Panc1 (cell line): ENCODE results near the gene AIRE. TPM values are rescaled to one million over a fixed set of nuclear protein-coding genes. Genes with fewer than 3 reads are reported as not detected.

Experiments
- ATAC-seq: fragments of 200-7000 bp; cut with Tn5 transposase; 2 replicates; pipeline ENCODE4 v1.9.1; 2020; ENCODE audit warnings: mild to moderate bottlenecking, moderate library complexity
- BruUV-seq: library from RNA; stranded (reverse); fragments of 400-500 nt; replicated peaks from 2 replicates; lab custom pipeline; 2021; lab: Mats Ljungman, UMichigan
- CTCF ChIA-PET: fragments of 300-600 bp; sonication (Branson Sonifier 250); formaldehyde crosslinking; loops from one replicate; lab custom pipeline; 2022; ENCODE audit warnings: antibody characterized with exemption; lab: Charles Lee
- POLR2A ChIA-PET: fragments of 300-600 bp; sonication (Branson Sonifier 250); formaldehyde crosslinking; loops from one replicate; lab custom pipeline; 2022; ENCODE audit warnings: antibody characterized with exemption; lab: Charles Lee
- DNase-seq: peaks from one replicate; pipeline ENCODE4 v3.0.0-alpha.2; 2010; ENCODE audit warnings: low read depth, low spot score
- H3K27ac ChIP-seq: 2 replicates; pipeline ENCODE4 v1.5.1; 2011; ENCODE audit warnings: mild to moderate bottlenecking, low read length, inconsistent platforms
- H3K27me3 ChIP-seq: fragments of 200-500 bp; sonication (Bioruptor generic); 2 replicates; pipeline ENCODE4 v1.6.0; 2014; ENCODE audit warnings: low read length, inconsistent platforms; ENCODE audit not compliant: control insufficient read depth, insufficient read depth
- H3K36me3 ChIP-seq: fragments of 200-500 bp; sonication (Bioruptor generic); 2 replicates; pipeline ENCODE4 v1.5.1; 2014; ENCODE audit warnings: inconsistent platforms, mild to moderate bottlenecking, low read length, moderate library complexity; ENCODE audit not compliant: control insufficient read depth, insufficient read depth
- H3K4me1 ChIP-seq: 2 replicates; pipeline ENCODE4 v1.5.1; 2011; ENCODE audit warnings: inconsistent platforms, mild to moderate bottlenecking, low read length, moderate library complexity; ENCODE audit not compliant: control insufficient read depth, insufficient read depth
- H3K4me3 ChIP-seq, 2 experiments: 2 replicates each; pipeline ENCODE4 v1.5.1; 2011 to 2012; ENCODE audit warnings: low read depth in 2 of 2, low read length in 2 of 2, mild to moderate bottlenecking in 2 of 2, inconsistent platforms in 1 of 2, moderate library complexity in 1 of 2
- H3K9me3 ChIP-seq: fragments of 200-500 bp; sonication (Bioruptor generic); 2 replicates; pipeline ENCODE4 v1.5.1; 2014; ENCODE audit warnings: low read depth, mild to moderate bottlenecking, inconsistent platforms, low read length, moderate library complexity; ENCODE audit not compliant: control insufficient read depth, insufficient read depth
- CTCF ChIP-seq: fragments of 450-650 bp; IDR thresholded peaks from 2 replicates; pipeline ENCODE4 v1.5.1; 2017; ENCODE audit warnings: mild to moderate bottlenecking
- POLR2AphosphoS5 ChIP-seq: IDR thresholded peaks from 2 replicates; pipeline ENCODE4 v1.6.1; 2012; ENCODE audit warnings: mild to moderate bottlenecking, low read depth, low read length, moderate library complexity
- REST ChIP-seq, 2 experiments: IDR thresholded peaks; 2 replicates each; pipeline ENCODE4 v1.6.1; 2011 to 2012; ENCODE audit warnings: low read depth in 2 of 2, control low read depth in 1 of 2, low read length in 1 of 2, mild to moderate bottlenecking in 1 of 2, moderate library complexity in 1 of 2; ENCODE audit not compliant: insufficient read depth in 1 of 2
- SIN3A ChIP-seq: IDR thresholded peaks from 2 replicates; pipeline ENCODE4 v1.6.1; 2012; ENCODE audit warnings: low read depth, mild to moderate bottlenecking, low read length, moderate library complexity, borderline replicate concordance; ENCODE audit not compliant: insufficient read depth
- TCF7L2 ChIP-seq: IDR thresholded peaks from 2 replicates; pipeline ENCODE4 v1.6.1; 2011; ENCODE audit warnings: mild to moderate bottlenecking, low read depth, low read length, inconsistent platforms
- in situ Hi-C: cut with HindIII; loops from 2 replicates; pipeline ENCODE4 v1.10.0; 2016; ENCODE audit warnings: low sequenced_read_pairs, low pct_unique_long_range_greater_than_20kb
- intact Hi-C: fragments of 100-400 bp; cut with micrococcal nuclease; formaldehyde crosslinking; loops from one replicate; pipeline ENCODE4 v1.10.0; 2022; ENCODE audit not compliant: unreplicated experiment
- total RNA-seq: library from RNA; stranded (reverse); gene quantifications from one replicate; pipeline ENCODE4 v1.2.1, GENCODE V29; 2021; ENCODE audit not compliant: unreplicated experiment

AIRE gene
- total RNA-seq, 1 experiment from 2014 or later = not detected

DNA sequence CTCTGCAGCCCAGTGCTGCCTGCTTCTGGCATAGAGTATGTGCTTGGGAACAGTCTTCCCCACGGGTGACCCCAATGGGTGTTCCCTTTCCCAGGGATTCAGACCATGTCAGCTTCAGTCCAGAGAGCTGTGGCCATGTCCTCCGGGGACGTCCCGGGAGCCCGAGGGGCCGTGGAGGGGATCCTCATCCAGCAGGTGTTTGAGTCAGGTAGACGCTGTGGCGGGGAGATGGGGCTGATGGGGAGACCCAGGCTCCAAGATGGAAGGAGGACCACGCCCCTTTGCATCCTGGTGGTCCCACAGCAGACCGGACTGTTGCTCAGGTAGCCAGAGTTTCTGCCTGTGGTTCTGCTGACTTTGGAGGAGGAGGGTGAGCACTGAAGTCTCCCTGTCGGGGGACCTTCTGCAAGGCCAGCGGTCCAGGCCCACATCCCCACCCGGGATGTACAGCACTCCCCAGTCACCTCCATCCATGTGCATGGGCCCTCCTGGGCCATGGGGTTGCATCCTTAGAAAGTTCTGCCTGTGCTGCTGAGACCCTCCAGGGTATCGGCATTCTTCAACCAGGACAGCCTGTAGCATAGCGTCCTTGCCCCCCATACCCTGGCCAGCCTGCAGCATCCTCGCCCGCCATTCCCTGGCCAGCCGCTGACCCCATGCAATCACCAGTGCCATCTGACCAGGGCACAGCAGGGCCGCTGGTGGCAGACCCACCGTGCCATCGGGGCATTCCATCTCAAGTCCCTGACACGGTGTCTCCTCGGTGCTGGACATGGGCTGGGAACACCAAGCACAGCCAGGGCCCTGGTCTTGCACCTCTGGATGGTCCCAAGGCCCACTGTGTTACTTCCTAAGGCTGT is 2.8 kb downstream of the AIRE start:
- CTCF ChIA-PET = no interaction called here
- no peak for TF ChIP-seq TCF7L2
- no peak for TF ChIP-seq REST (IDR thresholded peaks at IDR 0.05; ENCODE audit: insufficient read depth in 1 of 2, low read depth in 2 of 2, low read length in 1 of 2)
- TF ChIP-seq CTCF = no peak
- no peak for TF ChIP-seq SIN3A
- TF ChIP-seq POLR2AphosphoS5 = no peak
- in situ Hi-C loops = no loop called here

GRCh38 chr21:44289381-44290010 is 3.8 kb downstream of the AIRE start:
- TF ChIP-seq TCF7L2 = no peak
- TF ChIP-seq CTCF = no peak
- no peak for TF ChIP-seq REST (IDR thresholded peaks at IDR 0.05; ENCODE audit: insufficient read depth in 1 of 2, low read depth in 2 of 2, low read length in 1 of 2)
- no peak for TF ChIP-seq POLR2AphosphoS5
- TF ChIP-seq SIN3A = no peak
- in situ Hi-C loops = no loop called here
- Histone ChIP-seq H3K4me1 (peaks cover 3% of the 10 kb centered on the region), H3K36me3 (no peaks in the 10 kb centered on the region), H3K27me3 (no peaks in the 10 kb centered on the region), H3K4me3 (no peak overlapping the region), H3K27ac (no peak overlapping the region), H3K9me3 (no peaks in the 10 kb centered on the region)
- ChIA-PET CTCF (no interaction called here), POLR2A (no interaction called here)
- no TSS peak for BruUV-seq
- intact Hi-C loops = no loop called here
- ATAC-seq (no peak), DNase-seq (no peak)

More for the DNA sequence above, 2.8 kb downstream of the AIRE start:
- intact Hi-C loops = no loop called here
- H3K27ac ChIP-seq = no peak overlapping the region
- BruUV-seq = no TSS peak
- no peaks in the 10 kb centered on the region for H3K9me3 ChIP-seq
- H3K4me3 ChIP-seq = no peak overlapping the region
- no peaks in the 10 kb centered on the region for H3K27me3 ChIP-seq
- H3K4me1 ChIP-seq = no peaks in the 10 kb centered on the region; the same call in 1 of the 2 replicates
- ATAC-seq (no peak), DNase-seq (no peak)
- no peaks in the 10 kb centered on the region for H3K36me3 ChIP-seq
- POLR2A ChIA-PET = no interaction called here
